GF-D8 (cell line): ENCODE data around the gene UROC1.

Experiments used
- DNase-seq: peaks from one replicate; lab custom pipeline; 2025; lab: John Stamatoyannopoulos, UW

Gene UROC1

DNA sequence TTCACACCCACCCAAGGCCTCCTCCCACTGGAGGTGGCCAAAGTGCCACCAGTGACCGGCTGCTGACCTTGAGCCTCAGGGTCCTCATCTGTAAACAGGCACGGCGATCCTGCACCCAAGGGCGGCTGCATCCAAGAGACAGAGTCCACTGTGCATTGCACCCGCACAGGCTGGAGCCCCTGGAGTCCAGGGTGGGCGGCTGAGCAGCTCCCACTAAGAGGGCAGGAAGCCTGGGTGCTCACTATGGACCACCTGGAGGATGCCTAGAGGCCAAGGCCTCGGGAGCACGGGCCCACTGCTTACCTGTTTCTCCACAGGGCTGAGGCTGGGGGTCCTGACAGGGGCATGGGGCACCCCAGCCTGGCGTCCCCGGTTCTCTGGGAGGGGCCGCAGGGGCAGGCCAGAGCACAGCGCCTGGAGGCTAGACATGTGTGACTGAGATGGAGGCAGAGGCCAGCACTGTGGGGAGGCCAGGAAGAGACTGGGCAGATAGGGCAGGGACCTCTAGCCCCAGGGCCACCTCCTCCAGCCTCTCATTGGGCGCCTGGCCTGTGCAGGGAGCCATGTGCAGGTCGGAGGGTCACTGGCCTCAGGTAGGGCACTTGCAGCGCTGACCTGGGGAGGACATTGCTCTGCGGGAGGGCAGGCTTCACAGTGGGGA, at the start of gene UROC1:
Gene UROC1 (minus strand): TSS at position 483 of the 661 bp plus-strand sequence. CDS start 54 bp downstream, at position 429.
- DNase-seq: no peak

- no peak for DNase-seq
Observed at GRCh38 chr3:126562737-126563276, 45.2 kb upstream of the UROC1 start.

- no peak for DNase-seq
Observed at GRCh38 chr3:126558336-126559071, 40.9 kb upstream of the UROC1 start, which contains the start of gene C3orf22. C3orf22 (minus strand) TSS chr3:126558932; CDS start chr3:126553390, 5,542 bp downstream.

- no peak for DNase-seq
Observed at GRCh38 chr3:126557761-126558160, 40.2 kb upstream of the UROC1 start.

- no peak for DNase-seq
Observed at GRCh38 chr3:126557415-126557745, 39.8 kb upstream of the UROC1 start.

DNA sequence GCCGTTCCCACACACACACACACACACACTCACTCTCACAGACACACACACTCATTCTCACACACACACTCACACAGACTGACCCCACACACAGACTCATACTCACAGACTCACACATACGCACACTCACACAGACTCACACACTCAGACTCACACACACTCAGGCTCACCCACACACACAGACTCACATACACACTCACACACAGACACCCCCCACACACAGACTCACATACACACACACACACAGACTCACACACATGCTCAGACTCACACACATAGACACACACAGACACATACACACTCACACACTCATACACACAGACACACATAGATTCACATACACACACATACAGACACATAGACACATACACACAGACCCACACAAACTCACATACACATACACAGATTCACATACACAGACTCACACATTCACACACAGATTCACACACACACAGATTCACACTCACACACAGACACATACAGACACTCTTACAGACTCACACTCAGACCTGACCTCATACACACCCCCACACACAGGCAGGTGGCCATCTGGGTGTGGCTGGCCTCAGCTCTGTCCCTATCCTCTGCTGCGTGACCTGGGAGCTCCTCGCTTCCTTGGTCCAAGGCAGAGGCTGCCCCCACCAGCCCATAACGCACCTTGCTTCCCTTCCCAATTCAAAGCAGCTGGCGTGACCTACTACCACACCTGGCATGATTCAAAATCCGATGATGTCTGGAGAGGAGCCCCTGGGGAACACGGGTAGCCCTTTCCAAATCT, 39.3 kb upstream of the UROC1 start:
- no peak for DNase-seq

GRCh38 chr3:126555795-126556636, 38.4 kb upstream of the UROC1 start:
- DNase-seq: no peak

DNA sequence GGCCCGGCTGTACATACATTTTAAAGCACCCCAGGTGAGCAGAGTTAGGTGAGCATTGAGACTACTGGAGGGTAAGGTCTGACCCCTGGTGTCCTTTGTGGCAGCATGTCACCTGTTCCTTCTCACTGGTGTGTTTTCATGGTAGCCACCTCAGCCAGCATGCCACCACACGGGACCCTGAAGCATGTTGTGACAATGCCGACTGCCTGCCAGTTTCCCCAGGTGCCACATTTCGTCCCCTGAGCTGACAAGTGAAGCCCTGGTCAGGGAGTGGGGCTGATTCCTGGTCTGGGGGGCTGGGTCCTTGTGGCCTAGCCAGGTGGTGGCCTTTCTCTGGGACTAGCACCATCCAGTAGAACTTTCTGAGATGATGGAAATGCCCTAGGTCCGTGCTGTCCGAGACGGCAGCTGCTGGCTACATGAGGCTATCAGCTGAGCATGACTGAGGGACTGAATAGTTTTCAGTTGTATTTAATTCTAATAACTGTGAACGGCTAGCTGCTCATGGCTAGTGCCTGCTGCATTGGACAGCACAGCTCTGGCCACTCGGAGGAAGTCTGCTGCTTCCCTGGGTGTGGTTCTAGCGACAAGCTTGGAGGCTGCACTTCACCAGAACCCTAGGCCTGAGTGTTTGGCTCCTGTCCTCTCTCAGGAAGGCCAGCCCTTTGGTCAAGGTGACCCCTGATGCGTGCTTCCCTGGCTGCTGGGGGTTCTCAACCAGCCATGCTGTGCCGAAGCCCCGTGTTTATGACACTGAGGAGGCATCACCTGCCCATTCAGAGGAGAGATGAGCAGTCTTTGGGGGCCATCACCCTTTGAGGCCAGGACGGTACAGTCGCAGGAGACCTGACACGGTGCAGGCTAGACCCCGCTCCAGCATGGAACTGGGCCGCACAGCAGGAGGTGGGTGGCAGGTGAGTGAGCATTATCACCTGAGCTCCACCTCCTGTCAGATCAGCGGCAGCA, 37.3 kb upstream of the UROC1 start:
- DNase-seq: no peak

GRCh38 chr3:126553284-126554084, 35.9 kb upstream of the UROC1 start:
- no peak for DNase-seq

GRCh38 chr3:126552688-126553283, 35.2 kb upstream of the UROC1 start:
- DNase-seq: no peak

GRCh38 chr3:126551839-126552687, 34.5 kb upstream of the UROC1 start:
- DNase-seq: no peak

DNA sequence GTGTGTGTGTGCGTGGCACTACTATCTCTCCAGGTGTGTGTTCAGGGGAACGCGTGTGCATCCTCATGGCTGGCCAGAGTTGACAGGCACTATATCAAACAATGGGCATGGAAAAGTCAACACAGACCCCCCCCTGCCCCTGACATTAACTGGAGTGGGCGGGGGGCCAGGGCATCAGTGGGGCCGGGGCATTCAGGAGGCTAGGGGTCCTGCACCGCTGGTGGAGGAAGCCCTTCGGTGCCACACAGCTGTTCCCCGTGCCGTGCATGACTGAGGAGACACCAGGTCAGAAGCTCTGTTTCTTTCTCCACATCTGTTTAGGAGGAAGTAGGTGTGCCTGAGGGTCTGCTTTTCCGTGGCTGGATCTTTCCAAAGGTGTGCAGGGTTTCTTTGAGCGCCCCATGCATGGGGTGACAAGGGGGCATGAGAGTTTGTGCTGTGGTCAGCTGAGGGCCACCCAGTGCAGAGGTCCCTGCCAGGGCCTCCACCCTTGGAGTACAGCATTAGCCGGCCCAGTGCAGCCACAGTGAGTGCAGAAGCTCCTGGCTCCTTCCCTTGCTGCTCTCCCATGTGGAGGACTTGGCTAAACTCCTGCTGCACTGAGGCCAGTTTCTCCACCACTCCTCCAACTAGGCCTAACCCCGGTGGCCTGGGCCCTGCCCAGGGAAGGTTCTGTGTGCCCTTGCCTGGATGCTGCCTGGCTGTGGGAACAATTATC, 33.7 kb upstream of the UROC1 start:
- DNase-seq: no peak

GRCh38 chr3:126550488-126551051, 33.0 kb upstream of the UROC1 start:
- DNase-seq: no peak

GRCh38 chr3:126549861-126550487, 32.4 kb upstream of the UROC1 start:
- DNase-seq: no peak

GRCh38 chr3:126548556-126549466, 31.2 kb upstream of the UROC1 start:
- no peak for DNase-seq

GRCh38 chr3:126547721-126548120, 30.1 kb upstream of the UROC1 start:
- DNase-seq: no peak
